HG02571 (cell line): Measurements from ENCODE around the gene ZNF142.

ENCODE experiments used
- ATAC-seq: cut with Tn5 transposase; IDR thresholded peaks from one replicate; pipeline ENCODE4 v1.9.1; 2021; ENCODE audit warnings: mild to moderate bottlenecking, moderate library complexity; ENCODE audit not compliant: unreplicated experiment

The ZNF142 gene

GRCh38 chr2:218658671-218659257 lies 659 bp downstream of the ZNF142 start:
- ATAC-seq = peak; percentile 16

DNA sequence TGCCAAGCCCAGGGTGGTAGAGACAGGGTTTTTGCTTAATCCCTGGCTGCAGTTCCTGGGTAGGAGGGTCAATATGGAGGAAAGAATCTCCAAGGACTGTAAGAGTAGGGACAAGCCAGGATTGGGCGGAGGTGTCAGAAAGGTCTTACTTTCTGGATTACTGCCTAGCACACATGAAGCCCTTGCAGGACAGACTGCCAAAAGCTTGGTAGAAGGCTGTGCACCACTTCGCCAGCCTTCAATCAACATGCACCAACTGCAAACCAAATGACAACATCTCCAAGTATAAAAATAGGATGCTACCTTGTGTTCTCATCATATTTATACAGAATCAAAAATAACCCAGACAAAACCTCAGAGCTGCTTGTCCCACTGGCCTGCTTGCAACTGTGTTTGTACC lies 3.7 kb downstream of the ZNF142 start:
- no peak for ATAC-seq

DNA sequence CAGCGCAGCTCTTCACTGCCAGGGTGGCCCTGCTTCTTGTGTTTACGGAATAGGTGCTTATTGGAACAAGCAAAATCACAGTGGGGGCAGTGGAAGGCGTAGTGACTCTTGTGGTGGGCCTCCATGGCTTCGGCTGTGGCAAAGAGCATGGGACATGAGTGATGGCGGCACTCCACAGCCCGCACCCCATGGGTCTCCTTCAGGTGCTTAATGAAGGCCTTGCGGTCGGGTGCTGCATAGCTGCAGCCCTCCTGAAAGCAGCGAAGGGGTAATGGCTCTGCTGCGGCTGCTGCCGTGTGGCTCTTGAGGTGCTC lies 10.7 kb downstream of the ZNF142 start:
- ATAC-seq = no peak

- no peak for ATAC-seq
Measured at GRCh38 chr2:218648088-218648786, 11.2 kb downstream of the ZNF142 start.

- ATAC-seq = no peak
Measured at GRCh38 chr2:218645126-218645525, 14.3 kb downstream of the ZNF142 start.

DNA sequence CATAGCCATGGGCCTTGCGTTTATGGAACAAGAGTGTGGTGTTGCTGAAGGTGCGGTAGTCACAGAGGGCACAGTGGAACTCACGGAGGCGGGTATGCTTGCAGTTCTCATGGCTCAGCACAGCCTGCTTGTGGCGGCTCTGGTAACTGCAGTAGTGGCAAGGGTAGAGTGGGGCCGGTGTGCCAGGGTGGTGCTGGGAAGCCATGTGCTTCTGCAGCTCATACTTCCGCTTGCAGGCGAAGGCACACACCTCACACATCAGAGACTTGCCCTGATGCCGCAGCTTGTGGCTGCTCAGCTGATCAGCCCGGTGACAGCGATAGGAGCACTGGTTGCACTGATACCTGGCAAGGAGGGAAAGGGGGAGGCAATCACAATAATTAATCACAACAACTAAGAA lies 14.7 kb downstream of the ZNF142 start:
- no peak for ATAC-seq

- no peak for ATAC-seq
Measured at GRCh38 chr2:218643751-218644310, 15.6 kb downstream of the ZNF142 start.

DNA sequence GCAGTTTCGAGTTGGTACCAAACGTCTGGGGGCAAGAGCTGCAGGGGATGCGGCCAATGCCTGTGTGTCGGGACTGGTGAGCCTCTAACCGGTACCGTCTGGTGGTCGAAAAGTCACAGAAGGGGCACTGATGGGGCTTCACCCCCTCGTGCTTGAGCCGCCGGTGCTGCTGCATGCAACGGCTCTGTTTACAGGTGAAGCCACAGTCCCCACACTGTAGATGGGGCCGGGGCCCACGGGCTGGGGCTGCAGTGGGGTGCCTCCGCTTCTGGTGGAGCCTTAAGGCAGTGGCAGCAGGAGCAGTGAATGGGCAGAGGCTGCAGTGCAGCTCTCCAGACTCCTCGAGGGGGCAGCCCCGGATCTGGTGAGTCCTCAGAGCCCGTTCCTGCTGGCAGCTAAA lies 16.6 kb downstream of the ZNF142 start:
- no peak for ATAC-seq

- no peak for ATAC-seq
Measured at GRCh38 chr2:218642121-218642656, 17.2 kb downstream of the ZNF142 start.

DNA sequence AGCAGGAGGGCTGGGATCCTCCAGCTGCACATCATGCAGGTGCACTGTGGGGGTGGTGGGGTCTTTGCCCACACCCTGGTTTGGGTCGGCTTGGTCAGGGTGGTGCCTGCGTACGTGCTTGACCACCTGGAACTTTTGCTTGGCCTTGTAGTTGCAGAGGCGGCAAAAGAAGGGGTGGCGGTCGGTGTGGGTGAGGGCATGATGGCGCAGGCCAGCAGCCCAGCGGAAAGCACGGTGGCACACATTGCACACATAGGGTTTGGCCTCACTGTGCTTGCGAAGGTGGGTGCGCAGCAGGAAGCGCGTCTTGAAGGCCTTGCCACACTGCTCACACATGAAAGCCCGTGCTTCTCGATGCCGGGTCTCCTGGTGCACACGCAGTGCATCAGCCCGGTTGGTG lies 21.1 kb downstream of the ZNF142 start:
- ATAC-seq = no peak

DNA sequence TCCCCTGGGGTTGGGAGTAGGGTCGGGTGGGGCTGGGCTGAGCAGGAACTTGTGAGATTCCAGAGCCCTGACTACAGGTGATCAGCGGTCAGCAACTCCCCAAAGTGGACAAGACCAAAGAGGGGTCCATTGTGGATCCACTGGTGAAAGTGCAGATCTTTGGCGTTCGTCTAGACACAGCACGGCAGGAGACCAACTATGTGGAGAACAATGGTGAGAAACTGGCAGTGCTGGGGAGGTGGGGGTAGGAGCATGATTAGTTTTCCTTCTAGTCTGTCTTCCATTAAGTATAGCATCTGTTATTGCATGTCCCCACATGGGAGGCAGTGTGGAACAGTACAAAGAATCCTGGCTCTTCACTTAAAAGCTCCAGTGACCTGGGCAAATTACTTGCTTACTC lies 23.7 kb downstream of the ZNF142 start:
- no peak for ATAC-seq

DNA sequence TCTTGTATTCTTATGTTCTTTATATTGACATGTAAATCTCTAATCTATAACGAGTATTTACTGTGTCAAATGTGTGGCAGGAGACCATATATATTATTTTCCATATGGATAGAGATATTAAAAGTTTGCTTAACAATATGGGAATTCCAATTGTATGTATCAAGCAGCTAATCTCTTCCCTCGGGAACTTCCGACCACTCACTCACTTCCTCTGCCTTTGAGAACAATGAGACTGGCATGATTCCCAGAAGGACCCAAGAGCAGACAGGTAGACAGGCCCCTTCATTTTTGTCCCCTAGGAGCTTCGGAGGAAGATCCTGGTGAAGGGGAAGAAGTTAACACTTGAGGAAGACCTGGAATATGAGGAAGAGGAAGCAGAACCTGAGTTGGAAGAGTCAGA lies 27.6 kb downstream of the ZNF142 start:
- no peak for ATAC-seq

DNA sequence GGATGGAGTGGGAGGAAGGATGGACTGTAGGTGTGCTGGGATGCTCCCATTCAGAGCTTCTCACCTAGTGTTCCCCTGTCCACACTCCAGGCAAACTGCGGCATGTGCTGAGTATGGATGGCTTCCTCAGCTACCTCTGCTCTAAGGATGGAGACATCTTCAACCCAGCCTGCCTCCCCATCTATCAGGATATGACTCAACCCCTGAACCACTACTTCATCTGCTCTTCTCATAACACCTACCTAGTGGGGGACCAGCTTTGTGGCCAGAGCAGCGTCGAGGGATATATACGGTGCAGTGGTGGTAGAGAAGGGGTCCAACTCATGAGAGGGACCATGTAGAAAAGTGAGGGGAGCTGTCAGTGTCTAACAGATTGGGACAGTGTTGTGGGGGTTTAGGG lies 31.5 kb downstream of the ZNF142 start:
- no peak for ATAC-seq

DNA sequence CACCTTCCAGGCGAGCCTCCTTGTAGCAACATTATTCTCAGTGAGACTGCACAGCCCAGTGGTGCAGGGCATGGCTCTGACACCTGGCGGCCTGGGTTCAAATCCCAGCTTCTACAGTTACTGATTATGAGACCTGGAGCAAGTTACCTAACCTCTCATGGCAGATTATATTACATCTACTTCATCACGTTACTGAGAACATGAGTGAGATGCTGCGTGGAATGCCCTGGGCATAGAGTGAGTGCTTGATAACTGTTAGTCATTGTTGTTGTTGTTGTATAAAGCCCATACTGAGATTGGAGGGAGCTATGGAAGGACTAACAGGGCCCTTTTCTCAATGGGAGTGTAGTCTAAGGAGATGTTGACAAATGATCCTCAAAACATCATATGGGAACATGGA lies 33.1 kb downstream of the ZNF142 start:
- ATAC-seq = no peak

DNA sequence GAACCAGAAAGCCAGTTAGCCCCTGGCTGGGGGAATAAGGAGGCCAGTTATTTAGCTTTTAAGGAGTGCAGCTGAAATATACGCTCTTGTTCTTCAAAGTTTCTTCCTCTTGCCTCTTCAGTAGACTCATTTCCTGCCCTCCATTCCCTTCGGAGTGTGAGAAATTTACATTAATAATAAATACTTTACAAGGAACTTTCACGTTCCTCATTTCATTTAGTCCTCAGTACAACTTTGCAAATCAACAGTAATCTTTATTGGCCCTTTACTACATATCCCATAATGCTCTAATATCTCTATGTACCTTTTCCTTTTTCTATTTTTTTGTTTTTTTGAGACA lies 36.1 kb downstream of the ZNF142 start:
- no peak for ATAC-seq

GRCh38 chr2:218622606-218623365 lies 36.6 kb downstream of the ZNF142 start:
- ATAC-seq = no peak

DNA sequence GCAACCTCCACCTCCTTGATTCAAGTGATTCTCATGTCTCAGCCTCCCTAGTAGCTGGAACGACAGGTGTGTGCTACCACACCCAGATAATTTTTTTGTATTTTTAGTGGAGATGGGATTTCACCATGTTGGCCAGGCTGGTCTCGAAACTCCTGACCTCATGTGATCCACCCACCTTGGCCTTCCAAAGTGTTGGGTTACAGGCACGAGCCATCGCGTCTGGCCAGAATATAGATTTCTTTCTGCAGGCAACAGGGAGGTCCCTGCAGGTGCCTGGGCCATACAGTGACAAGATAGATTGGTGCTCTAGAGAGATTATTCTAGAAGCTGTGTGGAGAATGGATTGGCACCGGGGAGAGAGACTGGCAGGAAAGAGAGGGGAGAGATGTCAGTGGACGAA lies 38.4 kb downstream of the ZNF142 start:
- ATAC-seq = no peak

- no peak for ATAC-seq
Measured at GRCh38 chr2:218618102-218618860, 41.1 kb downstream of the ZNF142 start.

- no peak for ATAC-seq
Measured at GRCh38 chr2:218615868-218616315, 43.5 kb downstream of the ZNF142 start.

DNA sequence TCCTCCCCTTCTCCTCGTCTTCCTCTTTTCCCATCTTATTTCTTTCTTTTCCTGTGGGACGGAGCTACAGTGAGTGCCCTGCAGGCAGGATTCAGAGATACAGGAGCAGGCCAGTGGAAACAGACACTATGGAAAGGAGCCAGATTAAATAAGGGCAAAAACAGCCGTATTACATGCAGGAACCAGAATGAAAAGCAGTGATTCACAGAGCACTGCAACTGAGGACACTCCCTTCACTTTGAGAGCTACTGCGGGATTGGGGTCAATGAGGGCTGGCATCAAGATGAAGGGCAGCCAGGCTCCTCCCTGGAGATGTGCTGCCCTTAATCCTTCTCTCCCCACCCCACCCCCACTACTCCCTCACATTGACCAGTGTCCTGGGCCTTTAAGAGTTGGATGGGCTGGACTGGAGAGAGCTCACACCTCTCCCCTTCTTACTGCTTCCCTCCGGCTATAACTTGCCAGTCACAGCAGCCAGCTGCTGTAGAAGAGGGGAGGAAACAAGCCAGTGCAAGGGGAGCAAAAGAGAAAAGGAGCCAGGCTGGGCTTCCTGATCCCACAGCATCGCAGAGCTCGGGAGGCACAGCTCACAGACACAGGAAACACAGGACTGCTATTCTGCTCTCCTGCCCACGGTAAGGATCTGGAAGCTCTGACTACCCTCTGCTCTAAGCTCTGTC lies 51.8 kb downstream of the ZNF142 start, which contains the start of gene PLCD4:
Gene PLCD4, plus strand, starts transcription at position 464 of the 680 bp plus-strand sequence. CDS start 7,841 bp downstream, outside the sequence.
- no peak for ATAC-seq
